Fibroblast of the aortic adventitia (primary cell): ENCODE results near the gene TTLL12. TPM values are rescaled to one million over a fixed set of nuclear protein-coding genes. Genes with fewer than 3 reads are reported as not detected.

ENCODE experiments used
- DNase-seq: peaks from one replicate; pipeline ENCODE4 v3.0.0-alpha.2; 2010; ENCODE audit warnings: low read depth
- H3K4me3 ChIP-seq: 2 replicates; pipeline ENCODE4 v1.5.1; 2011; ENCODE audit warnings: low read depth, mild to moderate bottlenecking, control low read depth, low read length, moderate library complexity
- total RNA-seq: library from RNA; depleted of rRNA; stranded (reverse); fragments of >200 nt; gene quantifications from 2 replicates; pipeline ENCODE4 v1.2.3, GENCODE V29; 2012; ENCODE audit warnings: low replicate concordance
- TF ChIP-seq, protein P1 (sequence below): IDR thresholded peaks from 2 replicates; pipeline ENCODE4 v1.5.1; 2011; ENCODE audit warnings: mild to moderate bottlenecking, low read length, control low read depth, inconsistent platforms; ENCODE audit not compliant: insufficient read depth

Gene TTLL12
- total RNA-seq, 1 donor, result 40.5 TPM

DNA sequence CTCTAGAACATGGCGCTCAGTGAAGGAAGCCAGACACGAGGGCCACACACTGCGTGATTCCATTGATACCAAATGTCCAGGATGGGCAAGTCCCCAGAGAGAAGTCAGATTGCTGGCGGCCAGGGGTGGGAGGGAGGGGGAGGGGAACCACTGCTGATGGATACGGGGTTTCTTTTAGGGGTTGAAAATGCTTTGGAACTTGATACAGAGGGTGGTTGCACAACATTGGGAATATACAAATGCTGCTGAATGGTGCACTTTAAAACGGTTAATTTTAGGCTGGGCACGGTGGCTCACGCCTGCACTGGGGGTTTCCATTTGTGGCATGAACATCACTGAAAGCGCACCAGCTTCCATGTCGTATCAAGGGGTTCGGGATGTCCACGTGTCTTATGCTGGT lies 30.5 kb downstream of the TTLL12 start:
- DNase-seq, result no peak
- TF ChIP-seq, protein P1, sequence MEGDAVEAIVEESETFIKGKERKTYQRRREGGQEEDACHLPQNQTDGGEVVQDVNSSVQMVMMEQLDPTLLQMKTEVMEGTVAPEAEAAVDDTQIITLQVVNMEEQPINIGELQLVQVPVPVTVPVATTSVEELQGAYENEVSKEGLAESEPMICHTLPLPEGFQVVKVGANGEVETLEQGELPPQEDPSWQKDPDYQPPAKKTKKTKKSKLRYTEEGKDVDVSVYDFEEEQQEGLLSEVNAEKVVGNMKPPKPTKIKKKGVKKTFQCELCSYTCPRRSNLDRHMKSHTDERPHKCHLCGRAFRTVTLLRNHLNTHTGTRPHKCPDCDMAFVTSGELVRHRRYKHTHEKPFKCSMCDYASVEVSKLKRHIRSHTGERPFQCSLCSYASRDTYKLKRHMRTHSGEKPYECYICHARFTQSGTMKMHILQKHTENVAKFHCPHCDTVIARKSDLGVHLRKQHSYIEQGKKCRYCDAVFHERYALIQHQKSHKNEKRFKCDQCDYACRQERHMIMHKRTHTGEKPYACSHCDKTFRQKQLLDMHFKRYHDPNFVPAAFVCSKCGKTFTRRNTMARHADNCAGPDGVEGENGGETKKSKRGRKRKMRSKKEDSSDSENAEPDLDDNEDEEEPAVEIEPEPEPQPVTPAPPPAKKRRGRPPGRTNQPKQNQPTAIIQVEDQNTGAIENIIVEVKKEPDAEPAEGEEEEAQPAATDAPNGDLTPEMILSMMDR, result no peak
- no peak overlapping the region for H3K4me3 ChIP-seq

DNA sequence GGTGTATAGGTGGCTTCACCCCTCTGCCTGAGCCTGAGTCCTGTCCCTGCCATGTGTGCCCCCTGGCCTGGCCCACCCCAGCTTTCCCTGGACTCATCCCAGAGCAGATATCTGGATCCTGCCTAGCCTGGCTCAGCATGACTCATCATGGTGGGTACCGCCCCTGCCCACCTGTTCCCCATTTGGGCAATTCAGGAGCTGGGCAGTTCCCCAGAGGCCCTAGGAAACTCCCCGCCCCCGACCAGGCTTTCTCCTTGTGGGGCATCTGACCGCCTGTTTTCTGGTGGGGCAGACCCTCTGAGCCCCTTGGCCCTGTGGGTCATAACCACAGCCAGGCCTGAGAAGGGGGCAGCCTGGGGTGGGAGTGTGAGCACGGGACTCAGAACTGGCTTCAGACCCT lies 31.1 kb downstream of the TTLL12 start:
- no peak overlapping the region for H3K4me3 ChIP-seq
- DNase-seq, result no peak
- TF ChIP-seq, protein P1, result no peak

- TF ChIP-seq, protein P1, result no peak
- no peak overlapping the region for H3K4me3 ChIP-seq
- DNase-seq, result no peak
Observed at GRCh38 chr22:43154887-43155536, 31.9 kb downstream of the TTLL12 start.

GRCh38 chr22:43153899-43154298 lies 33.0 kb downstream of the TTLL12 start:
- DNase-seq, result no peak
- H3K4me3 ChIP-seq, result no peak overlapping the region
- TF ChIP-seq, protein P1, result no peak

- DNase-seq, result peak; percentile 56
- peak overlapping the region; percentile 80 for H3K4me3 ChIP-seq
- TF ChIP-seq, protein P1, result no peak
Observed at GRCh38 chr22:43152357-43153071, 34.4 kb downstream of the TTLL12 start.

GRCh38 chr22:43152003-43152356 lies 35.0 kb downstream of the TTLL12 start:
- DNase-seq, result no peak
- peak overlapping the region; percentile 80 for H3K4me3 ChIP-seq
- TF ChIP-seq, protein P1, result no peak
